Stomach (tissue), 9 donors: ENCODE results near the gene ACYP1. TPM values are rescaled to one million over a fixed set of nuclear protein-coding genes. Genes with fewer than 3 reads are reported as not detected.

Experiments used
- DNase-seq, 2 donors: peaks; one replicate each; pipeline versions ENCODE4 v3.0.0 to v3.0.0-alpha.2; 2013 to 2019
- H3K27ac ChIP-seq, 5 donors: fragments of 200-600 bp in 4 of 5; sonication (generic) in 4 of 5; one replicate each; pipeline ENCODE4 v1.5.1; 2013 to 2019; ENCODE audit warnings: mild to moderate bottlenecking in 1 of 5, moderate library complexity in 1 of 5
- H3K27me3 ChIP-seq, 3 donors: fragments of 200-600 bp; sonication (generic); one replicate each; pipeline ENCODE4 v1.5.1; 2017 to 2019; ENCODE audit warnings: mixed run types in 1 of 3
- H3K36me3 ChIP-seq, 4 donors: fragments of 200-600 bp; sonication (generic); 1 replicate in 3 of 4; 2 replicates in 1 of 4; pipeline ENCODE4 v1.5.1; 2016 to 2019
- H3K4me1 ChIP-seq, 4 donors: fragments of 200-600 bp; sonication (generic); one replicate each; pipeline ENCODE4 v1.5.1; 2016 to 2019
- H3K4me3 ChIP-seq, 4 donors: fragments of 200-600 bp; sonication (generic) in 3 of 4; one replicate each; pipeline ENCODE4 v1.5.1; 2016 to 2019; ENCODE audit warnings: mild to moderate bottlenecking in 1 of 4
- H3K9me3 ChIP-seq, 4 donors: fragments of 200-600 bp; sonication (generic); one replicate each; pipeline ENCODE4 v1.5.1; 2016 to 2019
- EP300 ChIP-seq: sonication (generic); formaldehyde crosslinking; IDR thresholded peaks from one replicate; pipeline ENCODE4 v1.6.1; 2017; ENCODE audit warnings: antibody characterized with exemption
- POLR2A ChIP-seq, 4 donors: fragments of 450-650 bp; IDR thresholded peaks; one replicate each; pipeline ENCODE4 v1.6.1; 2016; ENCODE audit warnings: antibody characterized with exemption in 4 of 4, control low read depth in 2 of 4, mild to moderate bottlenecking in 1 of 4, moderate library complexity in 1 of 4
- POLR2AphosphoS5 ChIP-seq, 3 donors: sonication (generic); formaldehyde crosslinking; IDR thresholded peaks; one replicate each; pipeline ENCODE4 v1.6.1; 2016; ENCODE audit warnings: antibody characterized with exemption in 3 of 3
- WGBS, 5 donors: extraction: QIAGEN DNeasy Blood & Tissue Kit in 3 of 5; methylation state at CpG; one replicate each; pipeline versions ENCODE4 v1.1.5 to v1.1.7; 2013 to 2018; 5-methylcytosine and 5-hydroxymethylcytosine counted together
- intact Hi-C: fragments of 100-400 bp; cut with DNase I; formaldehyde crosslinking; loops from one replicate; pipeline ENCODE4 v1.15.1; 2023; ENCODE audit warnings: low total_unique reads
- polyA plus RNA-seq, 3 donors: library from polyadenylated mRNA; stranded (reverse); fragments of 200-250 nt; gene quantifications; one replicate each; pipeline ENCODE4 v1.2.3, GENCODE V29; 2013
- total RNA-seq, 5 donors: library from RNA; depleted of rRNA; stranded (reverse); fragments of >200 nt; gene quantifications; one replicate each; pipeline versions ENCODE4 v1.1.0 to v1.2.3, GENCODE V29; 2014 to 2016
- TF ChIP-seq, protein P1 (sequence below), 7 experiments: fragments of 450-650 bp in 4 of 7; fragments of 200-600 bp in 3 of 7; sonication (generic) in 3 of 7; IDR thresholded peaks; one replicate each; pipeline ENCODE4 v1.5.1; 2016 to 2019; ENCODE audit warnings: antibody characterized with exemption in 7 of 7, control low read depth in 2 of 7, mild to moderate bottlenecking in 1 of 7
- donor health status: healthy with polysubstance abuse.
- donor health status: Bipolar disorder and iron deficiency.
- donor health status: healthy.

Gene ACYP1
- total and polyA plus RNA-seq, 8 donors = 7.9 to 30.1 (median 12.0) TPM; not detected in 2

DNA sequence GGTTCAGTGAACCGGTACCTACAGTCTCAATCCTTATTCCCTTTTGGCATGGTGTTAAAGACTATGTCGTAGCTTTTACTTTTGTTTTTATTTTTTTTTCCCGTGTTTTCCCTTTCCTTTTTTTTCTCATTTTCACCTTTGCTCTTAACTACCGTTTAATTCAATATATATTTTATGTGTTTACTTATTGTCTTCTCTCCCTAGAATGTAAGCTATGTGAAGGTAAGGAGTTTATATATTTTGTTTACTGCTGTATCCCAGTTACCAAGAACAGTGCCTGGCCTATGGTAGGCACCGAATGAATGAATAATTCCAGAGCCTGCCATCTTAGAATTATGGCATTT, 12.3 kb downstream of the ACYP1 start:
- Histone ChIP-seq H3K4me1 (peaks cover 7 to 29% (median 21%) of the 10 kb centered on the region in 4 donors), H3K27me3 (no peaks in the 10 kb centered on the region), H3K4me3 (peak overlapping the region; percentile 59 to 69 (median 61)), H3K36me3 (peaks cover 0 to 5% (median 0%) of the 10 kb centered on the region in 4 donors), H3K27ac (peak overlapping the region; percentile 74 to 94 (median 92)), H3K9me3 (no peaks in the 10 kb centered on the region)
- intact Hi-C loops = no loop called here
- TF ChIP-seq POLR2AphosphoS5 (IDR thresholded peaks at IDR 0.05) (no peak), EP300 (no peak), POLR2A (IDR thresholded peaks at IDR 0.05) (no peak)
- TF ChIP-seq, protein P1, sequence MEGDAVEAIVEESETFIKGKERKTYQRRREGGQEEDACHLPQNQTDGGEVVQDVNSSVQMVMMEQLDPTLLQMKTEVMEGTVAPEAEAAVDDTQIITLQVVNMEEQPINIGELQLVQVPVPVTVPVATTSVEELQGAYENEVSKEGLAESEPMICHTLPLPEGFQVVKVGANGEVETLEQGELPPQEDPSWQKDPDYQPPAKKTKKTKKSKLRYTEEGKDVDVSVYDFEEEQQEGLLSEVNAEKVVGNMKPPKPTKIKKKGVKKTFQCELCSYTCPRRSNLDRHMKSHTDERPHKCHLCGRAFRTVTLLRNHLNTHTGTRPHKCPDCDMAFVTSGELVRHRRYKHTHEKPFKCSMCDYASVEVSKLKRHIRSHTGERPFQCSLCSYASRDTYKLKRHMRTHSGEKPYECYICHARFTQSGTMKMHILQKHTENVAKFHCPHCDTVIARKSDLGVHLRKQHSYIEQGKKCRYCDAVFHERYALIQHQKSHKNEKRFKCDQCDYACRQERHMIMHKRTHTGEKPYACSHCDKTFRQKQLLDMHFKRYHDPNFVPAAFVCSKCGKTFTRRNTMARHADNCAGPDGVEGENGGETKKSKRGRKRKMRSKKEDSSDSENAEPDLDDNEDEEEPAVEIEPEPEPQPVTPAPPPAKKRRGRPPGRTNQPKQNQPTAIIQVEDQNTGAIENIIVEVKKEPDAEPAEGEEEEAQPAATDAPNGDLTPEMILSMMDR (IDR thresholded peaks at IDR 0.05) = no peak
- DNase-seq = no peak
- 20 to 27% (median 21%) methylated on average over 5 of the region's 5 CpGs for WGBS, 5 donors

DNA sequence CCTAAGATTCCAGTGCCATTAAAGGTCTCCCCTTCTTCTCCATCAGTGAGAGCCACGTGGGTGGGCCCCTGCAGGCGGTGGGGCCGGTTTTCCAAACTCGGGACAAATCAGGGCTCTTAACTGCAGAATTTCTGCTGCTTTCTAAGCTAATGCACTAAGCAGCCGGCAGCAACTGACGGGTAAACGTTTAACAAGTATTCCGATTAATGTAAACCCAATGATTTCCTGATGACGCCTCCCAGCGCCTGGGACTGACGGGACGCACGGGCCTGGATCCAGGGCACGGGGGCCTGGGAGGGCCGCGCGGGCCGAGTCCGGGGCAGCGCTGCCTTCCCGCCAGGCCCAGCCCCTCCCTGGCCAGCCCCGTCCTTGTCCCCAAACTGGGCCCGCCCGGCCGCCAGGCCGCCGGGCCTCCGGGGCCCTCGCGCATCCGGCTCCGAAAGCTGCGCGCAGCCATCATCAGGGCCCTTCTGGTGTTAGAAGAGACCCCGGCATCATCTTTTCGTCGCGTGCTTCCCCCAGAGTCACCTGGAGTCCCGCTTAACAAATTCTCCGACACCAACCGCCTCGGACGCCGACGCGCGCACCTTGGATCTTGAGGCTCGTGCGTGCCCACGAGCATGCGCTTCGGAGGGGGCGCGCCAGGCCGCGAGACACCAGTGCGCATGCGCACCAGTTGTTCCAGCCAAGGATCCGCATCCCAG, 12.8 kb downstream of the ACYP1 start, which contains the start of gene MLH3:
Gene MLH3, minus strand, starts transcription at position 616 of the 704 bp plus-strand sequence. CDS start 1,812 bp downstream, outside the sequence.
- Histone ChIP-seq H3K27me3 (no peaks in the 10 kb centered on the region), H3K27ac (peak within 1 kb of the TSS; percentile 74 to 94 (median 92)), H3K4me1 (peaks cover 7 to 29% (median 21%) of the 10 kb centered on the region in 4 donors), H3K9me3 (no peaks in the 10 kb centered on the region), H3K4me3 (peak within 1 kb of the TSS; percentile 59 to 69 (median 61)), H3K36me3 (peaks cover 0 to 5% (median 0%) of the 10 kb centered on the region in 4 donors)
- WGBS, 5 donors = 0 to 1% (median 0%) methylated on average over 47 to 59 of the region's 59 CpGs
- peak; percentile 73 to 93 (median 89) for TF ChIP-seq POLR2AphosphoS5 (IDR thresholded peaks at IDR 0.05)
- no peak for TF ChIP-seq EP300
- DNase-seq = peak; percentile 81 to 95
- intact Hi-C loops = no loop called here

DNA sequence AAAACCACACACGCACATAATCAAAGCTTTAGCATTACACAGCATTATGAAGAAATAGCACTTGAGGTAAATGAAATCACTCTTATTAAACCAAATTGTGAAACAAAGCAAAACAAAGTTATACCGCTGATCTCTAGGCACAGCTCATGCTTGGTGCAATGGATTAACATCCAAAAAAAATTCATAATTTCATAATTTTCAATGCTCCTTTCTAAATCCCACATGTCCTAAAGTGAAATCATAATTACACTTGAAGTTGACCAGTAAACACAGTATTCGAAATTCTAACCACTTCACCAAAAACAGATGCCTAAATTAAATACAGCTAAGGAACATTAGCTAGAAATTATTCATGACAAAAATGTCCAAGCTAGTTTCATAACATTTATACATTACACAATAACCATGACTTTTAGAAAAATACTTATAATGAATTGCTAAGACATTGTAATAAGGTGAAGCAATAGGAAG, 14.1 kb downstream of the ACYP1 start:
- no peak for DNase-seq
- H3K9me3 ChIP-seq = no peaks in the 10 kb centered on the region
- TF ChIP-seq, protein P1 (IDR thresholded peaks at IDR 0.05) = no peak
- TF ChIP-seq POLR2AphosphoS5 (IDR thresholded peaks at IDR 0.05) = peak in 1 of 3 donors; percentile 8
- H3K27ac ChIP-seq = peak overlapping the region in 3 of 5 donors; percentile 11 to 92 (median 85)
- 73 to 92% (median 90%) methylated on average over 3 of the region's 3 CpGs for WGBS, 5 donors
- peaks cover 7 to 40% (median 27%) of the 10 kb centered on the region in 4 donors for H3K4me1 ChIP-seq
- intact Hi-C loops = no loop called here
- H3K27me3 ChIP-seq = no peaks in the 10 kb centered on the region
- peaks cover 0 to 5% (median 0%) of the 10 kb centered on the region in 4 donors for H3K36me3 ChIP-seq
- no peak overlapping the region for H3K4me3 ChIP-seq

DNA sequence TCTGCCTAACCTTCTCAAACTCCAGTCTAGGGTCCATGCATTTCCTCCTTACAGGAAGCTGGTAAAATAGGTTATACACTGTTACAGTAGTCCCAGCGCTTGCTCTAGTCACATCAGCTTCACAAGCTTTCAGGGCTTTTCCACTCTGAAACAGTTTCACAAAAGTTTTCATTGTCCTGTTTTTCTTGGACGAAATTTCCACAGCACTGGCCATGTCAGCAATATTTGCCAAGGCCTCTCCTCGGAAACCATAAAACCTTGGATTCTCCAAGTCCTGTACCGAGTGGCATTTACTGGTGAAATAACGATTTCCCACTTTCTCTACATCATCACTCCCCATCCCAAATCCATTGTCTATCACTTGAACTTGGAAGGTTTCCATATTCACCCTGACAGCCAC, 14.7 kb downstream of the ACYP1 start:
- Histone ChIP-seq H3K9me3 (no peaks in the 10 kb centered on the region), H3K36me3 (peaks cover 0 to 5% (median 0%) of the 10 kb centered on the region in 4 donors), H3K27me3 (no peaks in the 10 kb centered on the region), H3K4me3 (no peak overlapping the region), H3K27ac (peak overlapping the region in 4 of 5 donors; percentile 11 to 54 (median 33)), H3K4me1 (peaks cover 7 to 46% (median 33%) of the 10 kb centered on the region in 4 donors)
- no peak for TF ChIP-seq POLR2AphosphoS5 (IDR thresholded peaks at IDR 0.05)
- intact Hi-C loops = no loop called here
- no peak for DNase-seq
- WGBS, 5 donors = 85 to 94% (median 93%) methylated on average over 5 of the region's 5 CpGs

DNA sequence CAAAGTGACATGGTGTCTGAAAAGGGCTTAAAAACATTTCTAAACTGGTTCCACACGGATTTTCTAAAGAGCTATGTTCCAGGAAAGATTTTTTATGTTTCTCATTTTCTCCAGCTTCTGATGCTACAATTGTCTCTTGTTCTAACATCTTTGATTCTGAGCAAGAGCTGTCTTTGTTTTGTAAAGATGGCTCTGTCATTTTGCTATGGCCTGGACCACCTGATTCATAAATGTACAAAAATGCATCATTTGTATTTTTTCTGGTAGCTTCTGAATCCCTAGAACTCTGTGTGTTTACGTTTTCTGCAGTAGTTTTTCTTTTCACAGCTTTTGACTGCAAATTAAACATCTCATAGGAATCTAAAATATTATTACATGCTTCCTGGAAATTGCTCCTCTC, 15.7 kb downstream of the ACYP1 start:
- 82 to 95% (median 90%) methylated on average over 2 of the region's 2 CpGs for WGBS, 5 donors
- H3K4me1 ChIP-seq = peaks cover 7 to 49% (median 36%) of the 10 kb centered on the region in 4 donors

More for the DNA sequence above, 15.7 kb downstream of the ACYP1 start:
- Histone ChIP-seq H3K36me3 (peaks cover 0 to 5% (median 2%) of the 10 kb centered on the region in 4 donors), H3K27ac (peak overlapping the region in 1 of 5 donors; percentile 48), H3K4me3 (no peak overlapping the region), H3K9me3 (no peaks in the 10 kb centered on the region), H3K27me3 (no peaks in the 10 kb centered on the region)
- TF ChIP-seq POLR2AphosphoS5 (IDR thresholded peaks at IDR 0.05) (no peak), POLR2A (IDR thresholded peaks at IDR 0.05) (no peak), EP300 (no peak)
- TF ChIP-seq, protein P1 (IDR thresholded peaks at IDR 0.05) = no peak
- DNase-seq = no peak
- intact Hi-C loops = no loop called here
